MM.1S (cell line): Measurements from ENCODE around the gene HES5.

Source experiments
- DNase-seq: peaks from one replicate; pipeline ENCODE4 v3.0.0-alpha.2; 2015
- H2AFZ ChIP-seq: fragments of 300-600 bp; sonication (generic); 2 replicates; pipeline ENCODE4 v1.6.0; 2016; ENCODE audit warnings: antibody characterized with exemption, low read length
- H3F3A ChIP-seq: fragments of 300-600 bp; sonication (generic); 2 replicates; pipeline ENCODE4 v1.6.1; 2016; ENCODE audit warnings: mild to moderate bottlenecking, antibody characterized with exemption, low read length, moderate library complexity, mixed read lengths; ENCODE audit not compliant: insufficient read depth
- H3K27ac ChIP-seq: fragments of 300-600 bp; sonication (generic); 2 replicates; pipeline ENCODE4 v1.5.1; 2016; ENCODE audit warnings: mild to moderate bottlenecking, low read length
- H3K27me3 ChIP-seq: fragments of 300-600 bp; sonication (generic); replicated peaks from 2 replicates; pipeline ENCODE4 v1.6.0; 2016; ENCODE audit warnings: low read length; ENCODE audit not compliant: insufficient read depth
- H3K36me3 ChIP-seq: fragments of 300-600 bp; sonication (generic); replicated peaks from 2 replicates; pipeline ENCODE4 v1.6.1; 2016; ENCODE audit warnings: mild to moderate bottlenecking, low read length, mixed read lengths; ENCODE audit not compliant: insufficient read depth
- H3K4me1 ChIP-seq: fragments of 300-600 bp; sonication (generic); 2 replicates; pipeline ENCODE4 v1.6.1; 2016; ENCODE audit warnings: low read length, mixed read lengths
- H3K4me2 ChIP-seq: fragments of 300-600 bp; sonication (generic); 2 replicates; pipeline ENCODE4 v1.6.0; 2016; ENCODE audit warnings: low read depth, low read length
- H3K4me3 ChIP-seq: fragments of 300-600 bp; sonication (generic); 2 replicates; pipeline ENCODE4 v1.5.1; 2016; ENCODE audit warnings: low read length, mixed read lengths
- H3K79me2 ChIP-seq: fragments of 300-600 bp; sonication (generic); 2 replicates; pipeline ENCODE4 v1.6.1; 2016; ENCODE audit warnings: mixed run types, low read length, mixed read lengths
- H3K9ac ChIP-seq: fragments of 300-600 bp; sonication (generic); 2 replicates; pipeline ENCODE4 v1.6.1; 2016; ENCODE audit warnings: low read length, mixed read lengths
- H3K9me2 ChIP-seq: fragments of 300-600 bp; sonication (generic); replicated peaks from 2 replicates; pipeline ENCODE4 v1.6.1; 2016; ENCODE audit warnings: mild to moderate bottlenecking, low read length, mixed read lengths; ENCODE audit not compliant: insufficient read depth
- H3K9me3 ChIP-seq: fragments of 300-600 bp; sonication (generic); replicated peaks from 2 replicates; pipeline ENCODE4 v1.6.1; 2016; ENCODE audit warnings: mild to moderate bottlenecking, low read length, mixed read lengths; ENCODE audit not compliant: insufficient read depth
- H4K20me1 ChIP-seq: fragments of 300-600 bp; sonication (generic); 2 replicates; pipeline ENCODE4 v1.6.1; 2016; ENCODE audit warnings: mild to moderate bottlenecking, low read length, moderate library complexity, mixed read lengths; ENCODE audit not compliant: insufficient read depth
- CTCF ChIP-seq: fragments of 300-600 bp; sonication (generic); IDR thresholded peaks from 2 replicates; pipeline ENCODE4 v1.5.1; 2016; ENCODE audit warnings: antibody characterized with exemption, low read length, mixed read lengths
- EZH2 ChIP-seq: fragments of 300-600 bp; sonication (generic); optimal IDR thresholded peaks from 2 replicates; pipeline ENCODE3; 2017; ENCODE audit warnings: low read depth, mild to moderate bottlenecking, antibody characterized with exemption, low read length, mixed read lengths
- EZH2phosphoT487 ChIP-seq: fragments of 300-600 bp; sonication (generic); IDR thresholded peaks from 2 replicates; pipeline ENCODE4 v1.6.1; 2018; ENCODE audit warnings: antibody characterized with exemption, low read length

HES5 gene

GRCh38 chr1:2544093-2544874 is 14.2 kb upstream of the HES5 start:
- Histone ChIP-seq H3K9me3 (no peaks in the 10 kb centered on the region), H3K4me1 (peaks cover 30% of the 10 kb centered on the region), H3K27me3 (no peaks in the 10 kb centered on the region), H3F3A (peaks cover 36% of the 10 kb centered on the region), H3K4me2 (no peak overlapping the region), H3K9me2 (no peaks in the 10 kb centered on the region), H3K36me3 (no peaks in the 10 kb centered on the region), H3K79me2 (0 out of 2 replicates have a peak, but pooled peaks cover 3% of the 10 kb centered on the region), H3K9ac (no peak overlapping the region), H2AFZ (no peak overlapping the region), H4K20me1 (no peaks in the 10 kb centered on the region), H3K27ac (no peak overlapping the region), H3K4me3 (no peak overlapping the region)
- DNase-seq = no peak
- no peak for TF ChIP-seq EZH2
- no peak for TF ChIP-seq CTCF
- TF ChIP-seq EZH2phosphoT487 = no peak

GRCh38 chr1:2543543-2544092 is 13.6 kb upstream of the HES5 start:
- Histone ChIP-seq H3K36me3 (no peaks in the 10 kb centered on the region), H3K79me2 (0 out of 2 replicates have a peak, but pooled peaks cover 3% of the 10 kb centered on the region), H3K27ac (no peak overlapping the region), H3F3A (peaks cover 29% of the 10 kb centered on the region), H3K4me3 (no peak overlapping the region), H3K4me1 (peaks cover 25% of the 10 kb centered on the region), H3K9ac (no peak overlapping the region), H4K20me1 (no peaks in the 10 kb centered on the region), H3K9me3 (no peaks in the 10 kb centered on the region), H3K27me3 (peaks cover 2% of the 10 kb centered on the region; the same call in 1 of the 2 replicates), H3K4me2 (no peak overlapping the region), H3K9me2 (no peaks in the 10 kb centered on the region), H2AFZ (no peak overlapping the region)
- TF ChIP-seq CTCF = no peak
- TF ChIP-seq EZH2phosphoT487 = no peak
- no peak for TF ChIP-seq EZH2
- no peak for DNase-seq

GRCh38 chr1:2542246-2542915 is 12.3 kb upstream of the HES5 start:
- TF ChIP-seq CTCF (no peak), EZH2 (no peak), EZH2phosphoT487 (no peak)
- peaks cover 16% of the 10 kb centered on the region for H3K4me1 ChIP-seq
- H2AFZ ChIP-seq = no peak overlapping the region
- no peak overlapping the region for H3K4me3 ChIP-seq
- no peaks in the 10 kb centered on the region for H3K9me2 ChIP-seq
- H3K4me2 ChIP-seq = no peak overlapping the region
- no peaks in the 10 kb centered on the region for H3K36me3 ChIP-seq
- H3F3A ChIP-seq = peaks cover 17% of the 10 kb centered on the region
- no peak overlapping the region for H3K27ac ChIP-seq
- H3K9ac ChIP-seq = no peak overlapping the region
- 0 out of 2 replicates have a peak, but pooled peaks cover 3% of the 10 kb centered on the region for H3K79me2 ChIP-seq
- peaks cover 6% of the 10 kb centered on the region for H3K27me3 ChIP-seq
- H4K20me1 ChIP-seq = no peaks in the 10 kb centered on the region
- H3K9me3 ChIP-seq = no peaks in the 10 kb centered on the region
- DNase-seq = no peak
